GM19239 (cell line): Measurements from ENCODE around the gene DUSP18.
"Not testable (repeated sequence)": the region's sequence is repeated elsewhere in the genome, so short reads cannot be mapped to it uniquely, and the experiment has no call there.

Experiments
- DNase-seq: peaks from one replicate; pipeline ENCODE4 v3.0.0; 2011; ENCODE audit warnings: low spot score; ENCODE audit not compliant: insufficient read length
- FAIRE-seq: peaks from 2 replicates; lab custom pipeline; 2011; peaks lifted over from hg19 to GRCh38; lab: Jason Lieb, UNC

Gene DUSP18

GRCh38 chr22:30680991-30681770 lies 13.5 kb upstream of the DUSP18 start:
- no peak for FAIRE-seq
- no peak for DNase-seq

DNA sequence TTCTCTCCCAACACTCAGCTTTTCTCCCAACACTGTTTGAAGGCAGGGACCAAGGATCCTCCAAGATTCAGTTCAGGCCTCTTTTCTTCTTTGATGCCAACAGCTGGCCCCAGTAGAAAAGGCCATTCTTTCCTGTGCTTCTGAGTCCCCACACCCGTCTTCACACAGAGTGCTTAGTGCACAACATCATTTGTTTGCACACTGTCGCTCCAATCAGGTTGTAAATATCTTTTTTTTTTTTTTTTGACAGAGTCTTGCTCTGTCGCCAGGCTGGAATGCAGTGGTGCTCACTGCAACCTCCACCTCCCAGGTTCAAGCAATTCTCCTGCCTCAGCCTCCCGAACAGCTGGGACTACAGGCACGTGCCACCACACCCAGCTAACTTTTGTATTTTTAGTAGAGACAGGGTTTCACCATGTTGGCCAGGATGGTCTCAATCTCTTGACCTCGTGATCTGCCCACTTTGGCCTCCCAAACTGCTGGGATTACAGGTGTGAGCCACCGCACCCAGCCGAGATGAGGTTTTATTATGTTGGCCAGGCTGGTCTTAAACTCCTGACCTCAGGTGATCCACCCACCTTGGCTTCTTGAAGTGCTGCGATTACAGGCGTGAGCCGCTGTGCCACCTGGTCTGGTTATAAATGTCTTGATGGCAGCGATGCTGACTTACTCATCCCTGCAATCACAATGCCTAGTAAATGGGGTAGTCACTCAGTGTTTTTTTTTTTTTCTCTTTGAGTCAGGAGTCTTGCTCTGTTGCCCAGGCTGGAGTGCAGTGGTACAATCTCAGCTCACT lies 12.4 kb upstream of the DUSP18 start:
- DNase-seq, FAIRE-seq: not testable (repeated sequence)

- FAIRE-seq, DNase-seq: not testable (repeated sequence)
Measured at GRCh38 chr22:30676565-30676964, 8.9 kb upstream of the DUSP18 start.

GRCh38 chr22:30675436-30675835 lies 7.8 kb upstream of the DUSP18 start:
- DNase-seq (no peak), FAIRE-seq (no peak)

GRCh38 chr22:30674482-30674881 lies 6.8 kb upstream of the DUSP18 start:
- FAIRE-seq = no peak
- DNase-seq = no peak

GRCh38 chr22:30673136-30673535 lies 5.5 kb upstream of the DUSP18 start:
- FAIRE-seq (no peak), DNase-seq (no peak)

GRCh38 chr22:30671071-30671470 lies 3.4 kb upstream of the DUSP18 start:
- DNase-seq = no peak
- FAIRE-seq = no peak

- FAIRE-seq = no peak
Measured at GRCh38 chr22:30668386-30668710, 673 bp upstream of the DUSP18 start.

GRCh38 chr22:30667107-30667493 lies 575 bp downstream of the DUSP18 start:
- FAIRE-seq (peak; percentile 18), DNase-seq (no peak)

More at GRCh38 chr22:30668386-30668710, 673 bp upstream of the DUSP18 start:
- DNase-seq = no peak

DNA sequence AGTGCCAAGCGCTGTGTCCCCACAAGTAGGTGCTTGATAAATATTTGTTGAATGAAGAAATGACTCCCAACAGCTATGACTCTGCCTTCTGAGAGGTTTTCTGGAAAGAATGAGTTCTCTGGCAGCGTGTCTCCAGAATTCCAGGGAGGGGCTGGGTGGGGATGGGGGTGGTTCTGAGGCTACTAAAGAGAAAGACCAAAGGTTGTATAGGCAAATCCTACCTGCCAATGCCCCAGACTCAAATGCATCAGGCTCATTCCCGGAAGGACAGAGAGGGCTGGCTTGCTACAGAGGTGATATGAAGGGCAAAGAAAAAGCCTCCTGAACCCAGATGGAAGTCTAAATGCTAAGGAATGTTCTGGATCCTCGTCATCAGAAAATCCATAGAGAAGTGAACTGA lies 1.9 kb downstream of the DUSP18 start:
- FAIRE-seq (no peak), DNase-seq (no peak)

DNA sequence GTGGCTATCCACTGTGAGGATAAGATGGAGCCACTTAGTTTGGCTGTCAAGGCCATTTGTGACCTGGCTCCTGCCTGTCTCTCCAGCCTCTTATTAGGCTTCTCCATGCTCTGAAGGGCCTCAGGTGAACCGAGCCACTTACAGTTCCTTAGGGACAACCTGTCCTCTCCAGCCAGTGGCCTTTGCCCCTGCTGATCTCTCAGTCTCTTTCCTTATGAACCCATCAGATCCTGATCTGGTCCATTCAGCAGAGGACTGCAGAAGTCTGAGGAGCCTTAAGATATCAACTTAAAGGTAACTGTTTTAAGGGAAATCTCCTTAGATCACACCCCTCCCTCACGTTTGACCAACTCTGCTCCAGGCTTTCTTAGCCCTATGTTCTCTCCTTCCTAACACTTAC lies 2.4 kb downstream of the DUSP18 start:
- DNase-seq (no peak), FAIRE-seq (no peak)

DNA sequence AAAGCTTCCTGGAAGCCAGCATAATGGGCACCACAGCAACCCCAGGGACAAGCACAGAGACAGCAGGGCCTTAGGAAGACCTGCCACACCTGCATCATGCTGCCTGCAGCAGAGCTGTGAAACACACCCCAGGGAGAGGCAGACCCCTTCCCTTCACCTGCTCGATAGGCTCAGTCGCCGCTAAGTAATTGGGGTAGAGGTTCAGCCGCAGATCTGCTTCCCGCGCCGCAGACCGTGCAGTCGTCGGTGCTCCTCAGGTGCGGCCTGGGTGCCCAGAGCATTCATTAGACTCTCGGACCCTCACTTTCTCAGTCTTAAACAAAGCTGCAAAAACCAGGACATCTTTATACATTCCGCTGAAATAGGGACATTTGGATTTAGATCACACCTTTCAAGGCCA lies 2.9 kb downstream of the DUSP18 start:
- no peak for DNase-seq
- no peak for FAIRE-seq

GRCh38 chr22:30662040-30662439 lies 5.6 kb downstream of the DUSP18 start:
- no peak for DNase-seq
- FAIRE-seq = no peak

GRCh38 chr22:30655532-30655931 lies 12.1 kb downstream of the DUSP18 start:
- DNase-seq = no peak
- FAIRE-seq = no peak

DNA sequence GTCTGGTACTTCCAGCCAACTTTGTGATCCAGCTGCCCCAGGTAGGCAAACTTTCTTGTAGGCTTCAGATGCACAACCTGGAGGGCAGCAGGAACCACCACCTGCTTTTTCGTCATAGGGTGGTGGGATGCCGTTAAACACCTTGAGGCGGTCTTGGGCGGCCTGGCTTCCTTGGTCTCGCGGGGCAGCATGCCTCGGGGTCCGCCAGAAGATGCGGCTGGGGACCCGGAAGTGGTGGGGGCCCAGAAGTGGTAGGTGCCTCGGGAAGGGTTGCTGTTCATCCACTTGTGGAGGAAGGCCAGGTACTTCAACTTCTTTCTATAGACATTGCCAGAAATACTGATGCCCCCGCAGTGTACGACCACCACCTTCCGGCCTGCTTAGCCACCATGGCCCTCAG lies 13.3 kb downstream of the DUSP18 start:
- no peak for FAIRE-seq
- DNase-seq = no peak

GRCh38 chr22:30652852-30653251 lies 14.8 kb downstream of the DUSP18 start:
- DNase-seq (no peak), FAIRE-seq (no peak)

DNA sequence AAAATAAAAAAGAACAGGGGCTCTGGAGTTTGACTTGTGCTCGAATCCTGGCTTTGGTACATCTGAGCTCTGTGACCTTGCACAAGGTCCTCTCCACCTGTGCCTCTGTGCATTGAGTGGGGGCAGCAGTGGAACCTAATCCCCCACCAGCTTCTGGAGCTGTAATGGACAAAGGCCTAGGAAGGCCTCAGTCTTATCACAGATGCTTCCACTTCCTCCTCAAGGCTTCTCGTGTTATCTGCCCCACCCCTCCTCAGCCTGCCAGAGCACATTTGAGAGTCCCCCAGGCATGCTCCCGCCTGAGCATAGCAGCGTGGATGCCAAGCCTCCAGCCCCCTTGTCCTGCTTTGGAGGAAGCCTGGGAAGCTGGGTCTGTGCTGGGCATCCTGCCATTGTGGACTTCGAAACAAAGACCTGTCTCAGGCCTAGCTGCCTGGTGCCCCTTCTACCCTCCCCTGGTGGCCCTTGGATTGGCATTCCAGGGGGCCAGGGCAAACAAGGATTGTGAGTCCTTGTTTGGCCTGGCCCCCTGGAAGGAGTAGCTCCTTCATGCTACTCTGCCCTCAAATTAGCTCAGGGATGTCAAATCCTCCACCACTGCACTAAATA lies 17.1 kb downstream of the DUSP18 start:
- DNase-seq (no peak), FAIRE-seq (no peak)

- DNase-seq = peak; percentile 35
- no peak for FAIRE-seq
Measured at GRCh38 chr22:30649430-30650007, 18.2 kb downstream of the DUSP18 start.

DNA sequence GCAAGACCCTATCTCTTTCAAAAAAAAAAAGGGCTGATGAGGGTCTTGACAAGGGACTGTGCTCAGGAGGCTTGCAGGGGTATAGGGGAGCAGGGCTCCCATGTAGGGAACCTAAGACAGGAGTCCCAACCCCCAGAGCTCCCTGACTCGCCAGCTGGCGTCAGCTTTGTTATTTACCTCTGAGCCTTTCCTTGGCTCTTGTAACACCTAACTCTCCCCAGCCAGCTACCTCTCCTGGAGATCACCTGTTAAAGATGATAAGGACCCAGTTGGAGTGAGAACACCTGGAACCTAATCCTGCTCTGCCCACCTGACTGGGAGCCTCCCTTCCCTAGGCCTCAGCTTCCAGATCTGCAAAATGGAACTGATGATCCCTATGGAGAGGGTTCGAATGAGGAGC lies 18.9 kb downstream of the DUSP18 start:
- FAIRE-seq (no peak), DNase-seq (no peak)

- no peak for FAIRE-seq
- no peak for DNase-seq
Measured at GRCh38 chr22:30647536-30647935, 20.1 kb downstream of the DUSP18 start.
